B cell (primary cell): ENCODE data around the gene TACO1. TPM values are rescaled to one million over a fixed set of nuclear protein-coding genes. Genes with fewer than 3 reads are reported as not detected.

Experiments used
- ATAC-seq: fragments of 200-7000 bp; cut with Tn5 transposase; one replicate; pipeline ENCODE4 v1.10.0; 2021; ENCODE audit warnings: low read depth, mild to moderate bottlenecking, moderate number of reproducible peaks, moderate library complexity
- CTCF ChIA-PET: fragments of 350-600 bp; sonication (Branson Sonifier 250); formaldehyde crosslinking; loops from one replicate; lab custom pipeline; 2021; ENCODE audit warnings: antibody characterized with exemption, inconsistent platforms; lab: Charles Lee
- POLR2A ChIA-PET: fragments of 350-600 bp; sonication (Branson Sonifier 250); formaldehyde crosslinking; loops from one replicate; lab custom pipeline; 2021; ENCODE audit warnings: antibody characterized with exemption; lab: Charles Lee
- DNase-seq: peaks from one replicate; pipeline ENCODE4 v3.0.0; 2013
- H2AFZ ChIP-seq: 2 replicates; pipeline ENCODE4 v1.6.1; 2012; ENCODE audit warnings: mild to moderate bottlenecking, low read depth, low read length; ENCODE audit not compliant: insufficient read depth, poor library complexity, severe bottlenecking
- H3K27ac ChIP-seq, 2 donors: 1 replicate in 1 of 2; 2 replicates in 1 of 2; pipeline ENCODE4 v1.5.1; 2012 to 2013; ENCODE audit warnings: low read length in 2 of 2, mild to moderate bottlenecking in 2 of 2, moderate library complexity in 1 of 2
- H3K27me3 ChIP-seq, 4 experiments: fragments of 200-600 bp in 1 of 4; sonication (generic) in 1 of 4; replicated peaks in 1 of 4; 1 replicate in 2 of 4; 2 replicates in 2 of 4; pipeline versions ENCODE4 v1.6.1 to v1.7.0; 2013 to 2016; ENCODE audit warnings: low read length in 3 of 4, mild to moderate bottlenecking in 2 of 4, mixed read lengths in 1 of 4, moderate library complexity in 1 of 4; ENCODE audit not compliant: insufficient read depth in 4 of 4, control insufficient read depth in 3 of 4; ENCODE audit errors: control extremely low read depth in 1 of 4
- H3K36me3 ChIP-seq, 2 experiments: replicated peaks in 1 of 2; 1 replicate in 1 of 2; 2 replicates in 1 of 2; pipeline versions ENCODE4 v1.6.1 to v1.7.1; 2013; ENCODE audit warnings: low read length in 1 of 2; ENCODE audit not compliant: insufficient read depth in 2 of 2, control insufficient read depth in 1 of 2; ENCODE audit errors: control extremely low read depth in 1 of 2, extremely low read depth in 1 of 2
- H3K4me1 ChIP-seq, 2 donors: fragments of 200-600 bp in 1 of 2; sonication (generic) in 1 of 2; 1 replicate in 1 of 2; 2 replicates in 1 of 2; pipeline versions ENCODE4 v1.5.1 to v1.6.1; 2013 to 2017; ENCODE audit warnings: low read length in 2 of 2; ENCODE audit not compliant: control insufficient read depth in 2 of 2, insufficient read depth in 2 of 2
- H3K4me2 ChIP-seq: replicated peaks from 2 replicates; pipeline ENCODE3; 2012; ENCODE audit warnings: mild to moderate bottlenecking, low read depth, low read length; ENCODE audit not compliant: poor library complexity, severe bottlenecking
- H3K4me3 ChIP-seq, 5 experiments: fragments of 200-600 bp in 1 of 5; sonication (generic) in 1 of 5; 1 replicate in 3 of 5; 2 replicates in 2 of 5; pipeline versions ENCODE4 v1.5.1 to v1.7.0; 2011 to 2016; ENCODE audit warnings: low read length in 4 of 5, mild to moderate bottlenecking in 4 of 5, low read depth in 2 of 5, control low read depth in 1 of 5, moderate library complexity in 1 of 5; ENCODE audit not compliant: insufficient read depth in 1 of 5; ENCODE audit errors: control extremely low read depth in 1 of 5, extremely low read depth in 1 of 5
- H3K79me2 ChIP-seq: fragments of 200-600 bp; sonication (generic); one replicate; pipeline ENCODE4 v1.6.0; 2016; ENCODE audit warnings: low read length; ENCODE audit not compliant: control insufficient read depth, insufficient read depth
- H3K9ac ChIP-seq: fragments of 200-600 bp; sonication (generic); 2 replicates; pipeline ENCODE4 v1.6.1; 2017; ENCODE audit warnings: mild to moderate bottlenecking, low read length, moderate library complexity
- H3K9me3 ChIP-seq, 3 donors: one replicate each; pipeline versions ENCODE4 v1.6.1 to v1.7.1; 2013; ENCODE audit warnings: low read length in 2 of 3; ENCODE audit not compliant: control insufficient read depth in 2 of 3, insufficient read depth in 1 of 3; ENCODE audit errors: control extremely low read depth in 1 of 3
- H4K20me1 ChIP-seq: 2 replicates; pipeline ENCODE4 v1.6.0; 2012; ENCODE audit warnings: mild to moderate bottlenecking, low read length; ENCODE audit not compliant: insufficient read depth, control insufficient read depth, poor library complexity, severe bottlenecking
- H3K27ac Mint-ChIP-seq: one replicate; pipeline ENCODE4 v1.8.0; 2021; ENCODE audit warnings: mixed read lengths
- H3K27me3 Mint-ChIP-seq: one replicate; pipeline ENCODE4 v1.8.0; 2021; ENCODE audit warnings: mixed read lengths
- H3K4me1 Mint-ChIP-seq: one replicate; pipeline ENCODE4 v1.8.0; 2021; ENCODE audit warnings: mixed read lengths
- H3K4me3 Mint-ChIP-seq: one replicate; pipeline ENCODE4 v1.8.0; 2021; ENCODE audit warnings: mixed read lengths
- H3K9me3 Mint-ChIP-seq: one replicate; pipeline ENCODE4 v1.8.0; 2022; ENCODE audit warnings: mixed read lengths; ENCODE audit not compliant: insufficient read depth
- EZH2 ChIP-seq: IDR thresholded peaks from 2 replicates; pipeline ENCODE4 v1.6.1; 2012; ENCODE audit warnings: borderline replicate concordance, low read depth, mild to moderate bottlenecking, moderate library complexity, low read length; ENCODE audit not compliant: insufficient read depth, poor library complexity, severe bottlenecking
- WGBS: methylation state at CpG from one replicate; pipeline ENCODE4 v1.1.5; 2013; ENCODE audit warnings: missing lambda C conversion rate; ENCODE audit not compliant: insufficient coverage; 5-methylcytosine and 5-hydroxymethylcytosine counted together
- intact Hi-C: fragments of 100-400 bp; cut with micrococcal nuclease; formaldehyde crosslinking; loops from one replicate; pipeline ENCODE4 v1.10.0; 2022
- polyA plus RNA-seq: library from polyadenylated mRNA; depleted of rRNA; stranded (reverse); fragments of >200 nt; gene quantifications from 2 replicates; pipeline ENCODE4 v1.2.3, GENCODE V29; 2012
- total RNA-seq, 2 donors: library from RNA; stranded (reverse); fragments of 120-200 nt in 1 of 2; gene quantifications; 1 replicate in 1 of 2; 2 replicates in 1 of 2; pipeline versions ENCODE4 v1.2.3 to v1.2.4, GENCODE V29; 2013 to 2022
- TF ChIP-seq, protein P1 (sequence below): fragments of 200-600 bp; IDR thresholded peaks from one replicate; pipeline ENCODE4 v1.8.0; 2022; ENCODE audit warnings: antibody characterized with exemption, mild to moderate bottlenecking

Gene TACO1
- total and polyA plus RNA-seq, 2 donors (not counting 1 experiment from before 2014, with no cell fraction given): 9.7 to 17.2 TPM

DNA sequence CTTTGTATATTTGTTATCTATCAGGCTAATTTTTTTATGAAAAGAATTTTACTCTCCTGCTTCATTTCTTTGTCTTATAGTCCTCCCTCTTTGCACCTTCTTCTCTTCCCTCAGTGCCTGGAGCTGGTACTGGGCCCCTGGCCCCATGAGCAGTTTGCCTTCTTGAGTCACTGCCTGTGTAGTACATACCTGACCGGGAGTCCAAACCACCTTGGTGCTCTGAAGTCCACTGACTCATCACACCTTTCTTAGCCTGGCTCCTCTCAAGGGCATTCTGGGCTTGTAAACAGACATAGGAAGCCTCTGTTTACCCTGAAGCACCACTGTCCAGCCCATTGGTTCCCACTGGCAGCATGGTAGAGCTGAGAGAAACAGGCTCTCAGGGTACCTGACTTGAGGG lies 11.0 kb upstream of the TACO1 start:
- Mint-ChIP-seq H3K27ac (no peak overlapping the region), H3K4me3 (no peak overlapping the region), H3K27me3 (no peaks in the 10 kb centered on the region), H3K9me3 (no peaks in the 10 kb centered on the region), H3K4me1 (no peaks in the 10 kb centered on the region)
- no peak overlapping the region for H2AFZ ChIP-seq
- H3K27ac ChIP-seq: no peak overlapping the region
- CTCF ChIA-PET: interaction anchor here (1.9 kb wide), 1 partner anchor 22 kb away, joined by 13 read pairs; no protein-coding TSS in a partner anchor
- intact Hi-C loops: no loop called here
- H3K79me2 ChIP-seq: no peaks in the 10 kb centered on the region
- TF ChIP-seq, protein P1, sequence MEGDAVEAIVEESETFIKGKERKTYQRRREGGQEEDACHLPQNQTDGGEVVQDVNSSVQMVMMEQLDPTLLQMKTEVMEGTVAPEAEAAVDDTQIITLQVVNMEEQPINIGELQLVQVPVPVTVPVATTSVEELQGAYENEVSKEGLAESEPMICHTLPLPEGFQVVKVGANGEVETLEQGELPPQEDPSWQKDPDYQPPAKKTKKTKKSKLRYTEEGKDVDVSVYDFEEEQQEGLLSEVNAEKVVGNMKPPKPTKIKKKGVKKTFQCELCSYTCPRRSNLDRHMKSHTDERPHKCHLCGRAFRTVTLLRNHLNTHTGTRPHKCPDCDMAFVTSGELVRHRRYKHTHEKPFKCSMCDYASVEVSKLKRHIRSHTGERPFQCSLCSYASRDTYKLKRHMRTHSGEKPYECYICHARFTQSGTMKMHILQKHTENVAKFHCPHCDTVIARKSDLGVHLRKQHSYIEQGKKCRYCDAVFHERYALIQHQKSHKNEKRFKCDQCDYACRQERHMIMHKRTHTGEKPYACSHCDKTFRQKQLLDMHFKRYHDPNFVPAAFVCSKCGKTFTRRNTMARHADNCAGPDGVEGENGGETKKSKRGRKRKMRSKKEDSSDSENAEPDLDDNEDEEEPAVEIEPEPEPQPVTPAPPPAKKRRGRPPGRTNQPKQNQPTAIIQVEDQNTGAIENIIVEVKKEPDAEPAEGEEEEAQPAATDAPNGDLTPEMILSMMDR: no peak
- TF ChIP-seq EZH2: no peak
- POLR2A ChIA-PET: interaction anchor here (0.6 kb wide), 1 partner anchor 556 kb away, joined by 4 read pairs; no protein-coding TSS in a partner anchor
- no peak for ATAC-seq
- no peak overlapping the region for H3K4me2 ChIP-seq
- no peaks in the 10 kb centered on the region for H3K9me3 ChIP-seq
- no peak for DNase-seq
- H3K27me3 ChIP-seq: no peaks in the 10 kb centered on the region
- no peaks in the 10 kb centered on the region for H4K20me1 ChIP-seq
- 100% methylated on average over 1 of the region's 1 CpG for WGBS
- peaks cover 4 to 65% of the 10 kb centered on the region in 2 experiments for H3K36me3 ChIP-seq
- no peaks in the 10 kb centered on the region for H3K4me1 ChIP-seq
- H3K4me3 ChIP-seq: no peak overlapping the region
- no peak overlapping the region for H3K9ac ChIP-seq

DNA sequence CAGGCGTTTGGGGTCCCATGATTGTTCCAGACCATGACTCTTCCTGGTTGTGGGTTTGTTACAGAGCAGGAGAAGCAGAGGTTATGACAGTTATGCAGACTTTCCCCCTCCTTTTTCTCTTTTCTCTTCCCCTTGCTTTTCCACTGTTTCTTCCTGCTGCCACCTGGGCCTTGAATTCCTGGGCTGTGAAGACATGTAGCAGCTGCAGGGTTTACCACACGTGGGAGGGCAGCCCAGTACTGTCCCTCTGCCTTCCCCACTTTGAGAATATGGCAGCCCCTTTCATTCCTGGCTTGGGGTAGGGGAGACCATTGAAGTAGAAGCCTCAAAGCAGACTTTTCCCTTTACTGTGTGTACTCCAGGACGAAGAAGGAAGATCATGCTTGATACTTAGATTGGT lies 7.9 kb upstream of the TACO1 start:
- Histone ChIP-seq H3K9me3 (no peaks in the 10 kb centered on the region), H3K27me3 (no peaks in the 10 kb centered on the region), H3K4me1 (no peaks in the 10 kb centered on the region), H3K4me2 (no peak overlapping the region), H3K4me3 (no peak overlapping the region), H3K36me3 (peaks cover 4 to 35% of the 10 kb centered on the region in 2 experiments), H3K79me2 (no peaks in the 10 kb centered on the region), H3K27ac (no peak overlapping the region), H2AFZ (no peak overlapping the region), H4K20me1 (no peaks in the 10 kb centered on the region), H3K9ac (no peak overlapping the region)
- DNase-seq (no peak), ATAC-seq (no peak)
- Mint-ChIP-seq H3K4me1 (no peaks in the 10 kb centered on the region), H3K9me3 (no peaks in the 10 kb centered on the region), H3K27me3 (no peaks in the 10 kb centered on the region), H3K27ac (no peak overlapping the region), H3K4me3 (no peak overlapping the region)
- TF ChIP-seq EZH2: no peak
- TF ChIP-seq, protein P1: no peak
- ChIA-PET CTCF (interaction anchor here (0.6 to 1.6 kb wide), 4 partner anchors 13 to 273 kb away, joined by 3 to 6 read pairs (median 3); no protein-coding TSS in a partner anchor), POLR2A (no interaction called here)
- intact Hi-C loops: no loop called here
- WGBS: 100% methylated on average over 2 of the region's 3 CpGs
